SU-DHL-6 (cell line): ENCODE results near the gene ERG.
A peak's percentile ranks its signal among the peaks of the same experiment; 100 is the strongest.

Experiments used
- H2AFZ ChIP-seq: fragments of 200-600 bp; sonication (generic); 2 replicates; pipeline ENCODE4 v1.6.1; 2014; ENCODE audit warnings: low read depth, mild to moderate bottlenecking, moderate library complexity, mixed read lengths, antibody characterized with exemption, low read length; ENCODE audit not compliant: severe bottlenecking
- H3F3A ChIP-seq: fragments of 200-600 bp; shearing (Covaris generic); 2 replicates; pipeline ENCODE4 v1.6.0; 2016; ENCODE audit warnings: antibody characterized with exemption, mild to moderate bottlenecking; ENCODE audit not compliant: insufficient read depth
- H3K27ac ChIP-seq: fragments of 200-600 bp; sonication (generic); 2 replicates; pipeline ENCODE4 v1.5.1; 2016; ENCODE audit warnings: low read depth, mild to moderate bottlenecking, low read length, moderate library complexity, mixed read lengths
- H3K27me3 ChIP-seq: fragments of 200-600 bp; sonication (generic), shearing (Covaris generic); 2 replicates; pipeline ENCODE4 v1.6.0; 2014; ENCODE audit warnings: mild to moderate bottlenecking, low read length
- H3K36me3 ChIP-seq: fragments of 200-600 bp; sonication (generic); 2 replicates; pipeline ENCODE4 v1.6.1; 2014; ENCODE audit warnings: mild to moderate bottlenecking, low read length, mixed read lengths
- H3K4me2 ChIP-seq: fragments of 300-600, 200-600 bp; shearing (Covaris generic), sonication (generic); 2 replicates; pipeline ENCODE4 v1.6.0; 2014; ENCODE audit warnings: low read length, low read depth, mild to moderate bottlenecking; ENCODE audit not compliant: poor library complexity, severe bottlenecking
- H3K4me3 ChIP-seq: fragments of 200-600 bp; sonication (generic); 2 replicates; pipeline ENCODE4 v1.5.1; 2014; ENCODE audit warnings: antibody characterized with exemption, low read length, mild to moderate bottlenecking, mixed read lengths; ENCODE audit not compliant: insufficient read depth, poor library complexity, severe bottlenecking
- H3K79me2 ChIP-seq: fragments of 200-600 bp; sonication (generic); 2 replicates; pipeline ENCODE4 v1.6.1; 2014; ENCODE audit warnings: mild to moderate bottlenecking, low read length, moderate library complexity; ENCODE audit not compliant: insufficient read depth
- H3K9ac ChIP-seq: fragments of 200-600 bp; sonication (generic); 2 replicates; pipeline ENCODE4 v1.7.0; 2014; ENCODE audit warnings: mild to moderate bottlenecking, low read length
- H3K9me2 ChIP-seq: fragments of 200-600 bp; sonication (generic); replicated peaks from 2 replicates; pipeline ENCODE4 v1.6.1; 2014; ENCODE audit warnings: low read length; ENCODE audit not compliant: insufficient read depth
- H3K9me3 ChIP-seq: fragments of 200-600 bp; sonication (generic); 2 replicates; pipeline ENCODE4 v1.6.1; 2014; ENCODE audit warnings: low read length, mixed read lengths; ENCODE audit not compliant: insufficient read depth
- H4K20me1 ChIP-seq: fragments of 200-600 bp; sonication (generic); 2 replicates; pipeline ENCODE4 v1.6.1; 2014; ENCODE audit warnings: low read depth, mild to moderate bottlenecking, antibody characterized with exemption, low read length, moderate library complexity, mixed read lengths
- EZH2phosphoT487 ChIP-seq: fragments of 200-600 bp; sonication (generic), shearing (Covaris generic); conservative IDR thresholded peaks from 2 replicates; pipeline ENCODE4 v1.6.1; 2018; ENCODE audit warnings: mild to moderate bottlenecking, antibody characterized with exemption, low read length, moderate library complexity, mixed read lengths
- TF ChIP-seq, protein P1 (sequence below): fragments of 200-600 bp; sonication (generic); IDR thresholded peaks from one replicate; pipeline ENCODE4 v1.5.1; 2017; ENCODE audit warnings: antibody characterized with exemption, mild to moderate bottlenecking, low read length, moderate library complexity; ENCODE audit not compliant: insufficient read depth, poor library complexity, severe bottlenecking

The ERG gene

DNA sequence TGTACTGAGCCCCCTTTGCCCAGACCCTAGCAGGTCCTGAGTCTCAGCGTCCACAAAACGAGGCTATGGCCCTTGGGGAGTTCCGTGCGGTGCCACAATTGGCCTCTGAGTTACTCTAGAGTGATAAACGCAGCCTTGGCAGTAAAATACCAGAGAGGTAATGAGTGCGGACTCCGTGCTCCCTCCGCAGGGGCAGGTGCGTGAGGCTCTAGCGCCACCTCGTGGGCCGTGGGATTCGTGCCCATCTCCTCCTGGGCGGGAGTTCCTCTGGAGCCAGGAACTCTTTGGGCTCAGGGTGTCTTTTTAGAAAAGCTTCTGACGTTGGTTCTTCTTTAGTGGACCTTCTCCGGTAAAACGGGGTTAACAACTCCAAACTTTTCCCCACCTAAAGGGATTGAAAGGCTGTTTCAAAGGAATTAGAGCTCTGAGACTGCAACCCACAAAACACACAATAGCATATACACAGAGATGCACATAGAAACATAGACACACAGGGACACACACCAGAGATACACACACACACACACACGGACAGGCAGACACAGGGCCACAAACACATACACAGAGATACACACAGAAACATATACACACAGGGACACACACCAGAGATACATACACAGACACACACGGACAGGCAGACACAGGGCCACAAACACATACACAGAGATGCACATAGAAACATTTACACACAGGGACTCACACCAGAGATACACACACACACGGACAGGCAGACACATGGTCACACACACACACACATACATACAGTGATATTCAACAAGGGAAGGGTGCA lies 142.1 kb downstream of the ERG start:
- TF ChIP-seq EZH2phosphoT487, result no peak
- TF ChIP-seq, protein P1, sequence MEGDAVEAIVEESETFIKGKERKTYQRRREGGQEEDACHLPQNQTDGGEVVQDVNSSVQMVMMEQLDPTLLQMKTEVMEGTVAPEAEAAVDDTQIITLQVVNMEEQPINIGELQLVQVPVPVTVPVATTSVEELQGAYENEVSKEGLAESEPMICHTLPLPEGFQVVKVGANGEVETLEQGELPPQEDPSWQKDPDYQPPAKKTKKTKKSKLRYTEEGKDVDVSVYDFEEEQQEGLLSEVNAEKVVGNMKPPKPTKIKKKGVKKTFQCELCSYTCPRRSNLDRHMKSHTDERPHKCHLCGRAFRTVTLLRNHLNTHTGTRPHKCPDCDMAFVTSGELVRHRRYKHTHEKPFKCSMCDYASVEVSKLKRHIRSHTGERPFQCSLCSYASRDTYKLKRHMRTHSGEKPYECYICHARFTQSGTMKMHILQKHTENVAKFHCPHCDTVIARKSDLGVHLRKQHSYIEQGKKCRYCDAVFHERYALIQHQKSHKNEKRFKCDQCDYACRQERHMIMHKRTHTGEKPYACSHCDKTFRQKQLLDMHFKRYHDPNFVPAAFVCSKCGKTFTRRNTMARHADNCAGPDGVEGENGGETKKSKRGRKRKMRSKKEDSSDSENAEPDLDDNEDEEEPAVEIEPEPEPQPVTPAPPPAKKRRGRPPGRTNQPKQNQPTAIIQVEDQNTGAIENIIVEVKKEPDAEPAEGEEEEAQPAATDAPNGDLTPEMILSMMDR, result peak; percentile 71
- no peak overlapping the region for H3K4me2 ChIP-seq
- H3K27me3 ChIP-seq, result no peaks in the 10 kb centered on the region

DNA sequence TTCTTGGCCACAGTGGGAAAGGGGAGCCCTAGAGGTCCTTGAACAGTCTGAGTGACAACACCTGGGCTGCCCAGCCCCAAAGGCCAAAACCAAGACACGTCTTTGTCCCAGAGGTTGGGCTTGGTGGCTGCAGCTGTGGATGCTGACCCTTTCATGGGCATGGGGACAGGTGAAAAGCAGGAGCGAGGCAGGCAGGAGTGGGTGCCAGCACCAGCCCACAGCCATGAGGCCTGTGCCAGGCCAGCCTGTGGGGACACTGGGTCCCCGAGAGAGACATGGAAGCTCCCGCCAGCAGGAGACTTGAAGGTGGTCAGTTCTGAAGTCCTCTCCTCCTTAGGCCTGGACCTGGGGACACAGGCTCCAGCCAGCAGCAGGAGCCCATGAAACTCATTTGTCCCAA lies 142.9 kb downstream of the ERG start:
- Histone ChIP-seq H3K27me3 (no peaks in the 10 kb centered on the region), H3K4me2 (no peak overlapping the region), H4K20me1 (no peaks in the 10 kb centered on the region), H3F3A (no peaks in the 10 kb centered on the region), H3K9ac (no peak overlapping the region), H2AFZ (no peak overlapping the region), H3K27ac (no peak overlapping the region), H3K4me3 (no peak overlapping the region), H3K9me3 (no peaks in the 10 kb centered on the region), H3K9me2 (no peaks in the 10 kb centered on the region), H3K36me3 (no peaks in the 10 kb centered on the region), H3K79me2 (no peaks in the 10 kb centered on the region)
- no peak for TF ChIP-seq EZH2phosphoT487
- TF ChIP-seq, protein P1, result no peak

More for the DNA sequence above, 142.1 kb downstream of the ERG start:
- Histone ChIP-seq H3K36me3 (no peaks in the 10 kb centered on the region), H3K4me3 (no peak overlapping the region), H3K9me2 (no peaks in the 10 kb centered on the region), H3K79me2 (no peaks in the 10 kb centered on the region), H2AFZ (no peak overlapping the region), H3K27ac (no peak overlapping the region), H3F3A (no peaks in the 10 kb centered on the region), H3K9me3 (no peaks in the 10 kb centered on the region), H3K9ac (no peak overlapping the region), H4K20me1 (no peaks in the 10 kb centered on the region)

DNA sequence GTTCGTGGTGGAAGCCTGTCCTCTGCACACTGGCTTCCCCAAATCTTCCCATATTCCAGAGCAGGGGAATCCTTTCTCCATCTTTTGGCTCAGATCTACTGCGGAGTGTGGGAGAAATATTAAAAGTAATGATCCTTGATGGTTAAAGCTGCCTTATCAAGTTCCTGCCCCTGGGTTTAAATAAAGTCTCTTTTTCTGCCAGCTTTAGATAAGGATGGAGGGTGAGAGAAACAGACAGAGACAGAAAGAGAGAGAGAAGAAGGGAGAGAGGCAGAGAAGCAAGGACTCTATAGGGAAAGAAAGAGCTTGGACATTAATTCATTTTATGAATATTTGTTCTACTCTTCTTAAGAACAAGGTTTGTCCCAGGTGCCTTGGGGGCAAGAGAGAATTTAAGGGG lies 143.5 kb downstream of the ERG start:
- H3K9ac ChIP-seq, result no peak overlapping the region
- H3K9me3 ChIP-seq, result no peaks in the 10 kb centered on the region
- H3K9me2 ChIP-seq, result no peaks in the 10 kb centered on the region
- no peak overlapping the region for H3K4me3 ChIP-seq
- H3K27ac ChIP-seq, result no peak overlapping the region
- no peak overlapping the region for H3K4me2 ChIP-seq
- no peaks in the 10 kb centered on the region for H3K79me2 ChIP-seq
- H3F3A ChIP-seq, result no peaks in the 10 kb centered on the region
- TF ChIP-seq EZH2phosphoT487, result no peak
- TF ChIP-seq, protein P1, result no peak
- H4K20me1 ChIP-seq, result no peaks in the 10 kb centered on the region
- H3K36me3 ChIP-seq, result no peaks in the 10 kb centered on the region
- no peak overlapping the region for H2AFZ ChIP-seq
- no peaks in the 10 kb centered on the region for H3K27me3 ChIP-seq
